Measurements from ENCODE around the gene TNFSF12. TPM values are rescaled to one million over a fixed set of nuclear protein-coding genes. Genes with fewer than 3 reads are reported as not detected.
A peak's percentile ranks its signal among the peaks of the same experiment; 100 is the strongest.

The TNFSF12 gene
- total and polyA plus RNA-seq, 9 of the 15 experiments (the other 6 are each of a cell fraction or from before 2014, with no cell fraction given) = 0.03 to 0.95 (median 0.19) TPM; not detected in 3

- TF ChIP-seq POU5F1 (IDR thresholded peaks at IDR 0.05; ENCODE audit: borderline replicate concordance, low read depth, low read length, partially characterized antibody) = no peak
- TF ChIP-seq HINFP (tag; conservative IDR thresholded peaks at IDR 0.05; ENCODE audit: low read depth) = no peak
- no peak for TF ChIP-seq ZNF445 (CRISPR knock-in tag; IDR thresholded peaks at IDR 0.05; ENCODE audit: low read depth)
- no peak for TF ChIP-seq RHOXF2B (CRISPR knock-in tag; conservative IDR thresholded peaks at IDR 0.05)
- TF ChIP-seq ESRRA (IDR thresholded peaks at IDR 0.05; ENCODE audit: borderline replicate concordance, low read depth) = no peak
- TF ChIP-seq ZNF589 (CRISPR knock-in tag; IDR thresholded peaks at IDR 0.05; ENCODE audit: low read depth) = no peak
- TF ChIP-seq ZNF764 (CRISPR knock-in tag; IDR thresholded peaks at IDR 0.05; ENCODE audit: low read depth) = no peak
- TF ChIP-seq ZNF277 (CRISPR knock-in tag; IDR thresholded peaks at IDR 0.05; ENCODE audit: borderline replicate concordance) = no peak
- no peak for TF ChIP-seq CBX2 (IDR thresholded peaks at IDR 0.05; ENCODE audit: insufficient read depth, low read length, poor library complexity, severe bottlenecking)
- peak in 1 of 2 experiments; percentile 23; a peak in 1 of 4 replicates for TF ChIP-seq TBL1XR1 (IDR thresholded peaks at IDR 0.05; ENCODE audit: low read length in 2 of 2)
- peak; percentile 95 for TF ChIP-seq CBX1 (IDR thresholded peaks at IDR 0.05; ENCODE audit: low read depth)
- no peak for TF ChIP-seq ZNF197 (CRISPR knock-in tag; IDR thresholded peaks at IDR 0.05; ENCODE audit: low read depth)
- TF ChIP-seq TGIF2 (CRISPR knock-in tag; IDR thresholded peaks at IDR 0.05) = peak; percentile 93
- TF ChIP-seq THAP12 (CRISPR knock-in tag; IDR thresholded peaks at IDR 0.05) = peak; percentile 9
- no peak for TF ChIP-seq FOXJ2 (tag; IDR thresholded peaks at IDR 0.05)
- TF ChIP-seq ZNF717 (CRISPR knock-in tag; IDR thresholded peaks at IDR 0.05) = 0 out of 2 replicates have a peak, but pooled peaks have one; percentile 67
- peak; percentile 97 for TF ChIP-seq RBFOX2 (IDR thresholded peaks at IDR 0.05; ENCODE audit: low read depth, low read length)
- TF ChIP-seq GTF2F1 (IDR thresholded peaks at IDR 0.05; ENCODE audit: low read depth, low read length) = peak; percentile 92; the same call in 1 of the 2 replicates
- no peak for TF ChIP-seq SETDB1 (IDR thresholded peaks at IDR 0.05; ENCODE audit: low read length)
- TF ChIP-seq GABPA (tag; conservative IDR thresholded peaks at IDR 0.05; ENCODE audit: low read depth) = peak; percentile 95
- TF ChIP-seq HMGN3 (IDR thresholded peaks at IDR 0.05; ENCODE audit: borderline replicate concordance, extremely low read depth, insufficient read length, low read depth, low read length) = peak; percentile 77
- TF ChIP-seq ID3 (CRISPR knock-in tag; IDR thresholded peaks at IDR 0.05) = no peak
- TF ChIP-seq ID3 (tag; IDR thresholded peaks at IDR 0.05) = no peak
Observed at GRCh38 chr17:7572588-7573323, 23.9 kb downstream of the TNFSF12 start (continued).
